Uterus (tissue), 2 donors: ENCODE data around the gene SUPT4H1.

Source experiments
- CTCF ChIP-seq, 4 experiments: fragments of 200-600 bp in 2 of 4; fragments of 450-650 bp in 2 of 4; sonication (generic) in 2 of 4; IDR thresholded peaks; one replicate each; pipeline ENCODE4 v1.5.1; 2016 to 2019; ENCODE audit warnings: antibody characterized with exemption in 4 of 4, mild to moderate bottlenecking in 2 of 4, moderate library complexity in 1 of 4
- POLR2A ChIP-seq, 2 donors: fragments of 450-650 bp; IDR thresholded peaks; one replicate each; pipeline ENCODE4 v1.6.1; 2016; ENCODE audit warnings: antibody characterized with exemption in 2 of 2, mild to moderate bottlenecking in 1 of 2, moderate library complexity in 1 of 2

- no peak for TF ChIP-seq CTCF (IDR thresholded peaks at IDR 0.05)
- TF ChIP-seq POLR2A (IDR thresholded peaks at IDR 0.05): no peak
These were observed 14.1 kb upstream of the SUPT4H1 start for GRCh38 chr17:58365980-58366595.
